SU-DHL-6 (cell line): ENCODE data around the gene AZI2.

Experiments
- EZH2phosphoT487 ChIP-seq: fragments of 200-600 bp; sonication (generic), shearing (Covaris generic); conservative IDR thresholded peaks from 2 replicates; pipeline ENCODE4 v1.6.1; 2018; ENCODE audit warnings: mild to moderate bottlenecking, antibody characterized with exemption, low read length, moderate library complexity, mixed read lengths
- TF ChIP-seq, protein P1 (sequence below): fragments of 200-600 bp; sonication (generic); IDR thresholded peaks from one replicate; pipeline ENCODE4 v1.5.1; 2017; ENCODE audit warnings: antibody characterized with exemption, mild to moderate bottlenecking, low read length, moderate library complexity; ENCODE audit not compliant: insufficient read depth, poor library complexity, severe bottlenecking

DNA sequence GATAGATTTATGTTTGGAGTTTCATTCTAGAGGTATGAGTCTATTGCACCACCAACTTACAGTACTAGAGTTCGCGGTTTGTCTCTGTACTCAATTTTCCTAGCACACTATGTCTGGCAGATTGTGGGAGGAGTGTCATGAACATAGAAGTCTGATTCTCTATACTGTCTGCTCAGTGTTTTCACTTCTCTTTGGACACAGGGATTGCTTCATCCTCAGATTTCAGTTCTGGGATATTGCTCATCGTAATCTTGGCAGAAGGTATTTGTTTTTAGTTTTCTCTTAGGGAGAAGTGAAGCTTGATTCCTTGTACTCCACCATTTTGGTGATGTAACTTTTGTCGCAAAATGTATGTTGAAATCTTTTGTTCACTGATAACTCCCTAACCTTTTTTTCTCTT lies 27.8 kb upstream of the AZI2 start:
- TF ChIP-seq, protein P1, sequence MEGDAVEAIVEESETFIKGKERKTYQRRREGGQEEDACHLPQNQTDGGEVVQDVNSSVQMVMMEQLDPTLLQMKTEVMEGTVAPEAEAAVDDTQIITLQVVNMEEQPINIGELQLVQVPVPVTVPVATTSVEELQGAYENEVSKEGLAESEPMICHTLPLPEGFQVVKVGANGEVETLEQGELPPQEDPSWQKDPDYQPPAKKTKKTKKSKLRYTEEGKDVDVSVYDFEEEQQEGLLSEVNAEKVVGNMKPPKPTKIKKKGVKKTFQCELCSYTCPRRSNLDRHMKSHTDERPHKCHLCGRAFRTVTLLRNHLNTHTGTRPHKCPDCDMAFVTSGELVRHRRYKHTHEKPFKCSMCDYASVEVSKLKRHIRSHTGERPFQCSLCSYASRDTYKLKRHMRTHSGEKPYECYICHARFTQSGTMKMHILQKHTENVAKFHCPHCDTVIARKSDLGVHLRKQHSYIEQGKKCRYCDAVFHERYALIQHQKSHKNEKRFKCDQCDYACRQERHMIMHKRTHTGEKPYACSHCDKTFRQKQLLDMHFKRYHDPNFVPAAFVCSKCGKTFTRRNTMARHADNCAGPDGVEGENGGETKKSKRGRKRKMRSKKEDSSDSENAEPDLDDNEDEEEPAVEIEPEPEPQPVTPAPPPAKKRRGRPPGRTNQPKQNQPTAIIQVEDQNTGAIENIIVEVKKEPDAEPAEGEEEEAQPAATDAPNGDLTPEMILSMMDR, result no peak
- no peak for TF ChIP-seq EZH2phosphoT487
